Measurements from ENCODE around the gene NUP205.

NUP205 gene

GRCh38 chr7:135523146-135523545 is 34.6 kb upstream of the NUP205 start:
- no peaks in the 10 kb centered on the region for H3K9me3 ChIP-seq (ENCODE audit: insufficient read depth, low read length)
- H2AFZ ChIP-seq (ENCODE audit: low read depth, low read length): no peak overlapping the region
- no peaks in the 10 kb centered on the region for H3K79me2 ChIP-seq (ENCODE audit: low read length)
- no peak overlapping the region for H3K4me3 ChIP-seq (ENCODE audit: low read length)
- H3K4me1 ChIP-seq (ENCODE audit: low read length): no peaks in the 10 kb centered on the region
- no peaks in the 10 kb centered on the region for H4K20me1 ChIP-seq (ENCODE audit: insufficient read depth, low read length)
- H3K36me3 ChIP-seq (replicated peaks; ENCODE audit: low read depth, low read length): no peaks in the 10 kb centered on the region
- no peaks in the 10 kb centered on the region for H3K27me3 ChIP-seq (ENCODE audit: low read depth, low read length)
- no peak overlapping the region for H3K4me2 ChIP-seq (ENCODE audit: low read length)
- no peak overlapping the region for H3K27ac ChIP-seq (ENCODE audit: low read length)
- TF ChIP-seq EZH2phosphoT487 (IDR thresholded peaks at IDR 0.05; ENCODE audit: low read depth) (no peak), CTCF (IDR thresholded peaks at IDR 0.05; ENCODE audit: low read depth, low read length) (no peak)
- H3K9ac ChIP-seq (ENCODE audit: low read length): no peak overlapping the region

GRCh38 chr7:135525426-135525825 is 32.3 kb upstream of the NUP205 start:
- Histone ChIP-seq H3K27me3 (ENCODE audit: low read depth, low read length) (0 out of 2 replicates have a peak, but pooled peaks cover 4% of the 10 kb centered on the region), H2AFZ (ENCODE audit: low read depth, low read length) (no peak overlapping the region), H3K4me1 (ENCODE audit: low read length) (no peaks in the 10 kb centered on the region), H3K9ac (ENCODE audit: low read length) (no peak overlapping the region), H3K4me3 (ENCODE audit: low read length) (no peak overlapping the region), H3K9me3 (ENCODE audit: insufficient read depth, low read length) (no peaks in the 10 kb centered on the region), H3K27ac (ENCODE audit: low read length) (no peak overlapping the region), H3K36me3 (replicated peaks; ENCODE audit: low read depth, low read length) (no peaks in the 10 kb centered on the region), H4K20me1 (ENCODE audit: insufficient read depth, low read length) (no peaks in the 10 kb centered on the region), H3K4me2 (ENCODE audit: low read length) (no peak overlapping the region), H3K79me2 (ENCODE audit: low read length) (no peaks in the 10 kb centered on the region)
- TF ChIP-seq EZH2phosphoT487 (IDR thresholded peaks at IDR 0.05; ENCODE audit: low read depth) (no peak), CTCF (IDR thresholded peaks at IDR 0.05; ENCODE audit: low read depth, low read length) (no peak)

- H3K4me1 ChIP-seq (ENCODE audit: low read length): no peaks in the 10 kb centered on the region
- no peak overlapping the region for H3K4me3 ChIP-seq (ENCODE audit: low read length)
- no peak overlapping the region for H3K4me2 ChIP-seq (ENCODE audit: low read length)
- H4K20me1 ChIP-seq (ENCODE audit: insufficient read depth, low read length): no peaks in the 10 kb centered on the region
- H3K9ac ChIP-seq (ENCODE audit: low read length): no peak overlapping the region
- no peak overlapping the region for H3K27ac ChIP-seq (ENCODE audit: low read length)
- H3K27me3 ChIP-seq (ENCODE audit: low read depth, low read length): peaks cover 4% of the 10 kb centered on the region; the same call in 1 of the 2 replicates
- no peaks in the 10 kb centered on the region for H3K79me2 ChIP-seq (ENCODE audit: low read length)
- H2AFZ ChIP-seq (ENCODE audit: low read depth, low read length): no peak overlapping the region
- H3K36me3 ChIP-seq (replicated peaks; ENCODE audit: low read depth, low read length): no peaks in the 10 kb centered on the region
- no peaks in the 10 kb centered on the region for H3K9me3 ChIP-seq (ENCODE audit: insufficient read depth, low read length)
- TF ChIP-seq CTCF (IDR thresholded peaks at IDR 0.05; ENCODE audit: low read depth, low read length) (no peak), EZH2phosphoT487 (IDR thresholded peaks at IDR 0.05; ENCODE audit: low read depth) (no peak)
These were observed 30.7 kb upstream of the NUP205 start for GRCh38 chr7:135527025-135527424.

- H3K79me2 ChIP-seq (ENCODE audit: low read length): no peaks in the 10 kb centered on the region
- H3K9me3 ChIP-seq (ENCODE audit: insufficient read depth, low read length): no peaks in the 10 kb centered on the region
- H3K4me2 ChIP-seq (ENCODE audit: low read length): no peak overlapping the region
- H3K9ac ChIP-seq (ENCODE audit: low read length): no peak overlapping the region
- no peak overlapping the region for H3K27ac ChIP-seq (ENCODE audit: low read length)
- no peak overlapping the region for H2AFZ ChIP-seq (ENCODE audit: low read depth, low read length)
- H3K4me1 ChIP-seq (ENCODE audit: low read length): no peaks in the 10 kb centered on the region
- TF ChIP-seq CTCF (IDR thresholded peaks at IDR 0.05; ENCODE audit: low read depth, low read length): no peak
- TF ChIP-seq EZH2phosphoT487 (IDR thresholded peaks at IDR 0.05; ENCODE audit: low read depth): no peak
- H3K36me3 ChIP-seq (replicated peaks; ENCODE audit: low read depth, low read length): no peaks in the 10 kb centered on the region
- peaks cover 9% of the 10 kb centered on the region for H3K27me3 ChIP-seq (ENCODE audit: low read depth, low read length)
- no peak overlapping the region for H3K4me3 ChIP-seq (ENCODE audit: low read length)
- no peaks in the 10 kb centered on the region for H4K20me1 ChIP-seq (ENCODE audit: insufficient read depth, low read length)
These were observed 21.6 kb upstream of the NUP205 start for GRCh38 chr7:135536150-135536549.
